HEK293 (cell line): ENCODE measurements around the gene PDLIM4.

Experiments used
- CTCF ChIA-PET: fragments of 350-600 bp; formaldehyde crosslinking; extraction: SDS; loops from one replicate; lab custom pipeline; 2021; ENCODE audit warnings: antibody characterized with exemption; lab: Yijun Ruan, JAX
- POLR2A ChIA-PET: fragments of 300-600 bp; formaldehyde crosslinking; extraction: SDS; loops from one replicate; lab custom pipeline; 2020; ENCODE audit warnings: antibody characterized with exemption, inconsistent platforms; lab: Yijun Ruan, JAX
- H3K27ac ChIP-seq: fragments of 200-500 bp; sonication (Bioruptor generic); 2 replicates; pipeline ENCODE4 v1.5.1; 2014; ENCODE audit warnings: low read depth, low read length, control low read depth, inconsistent platforms; ENCODE audit errors: extremely low read depth
- H3K36me3 ChIP-seq, 2 experiments: fragments of 200-500 bp in 1 of 2; sonication (Bioruptor generic) in 1 of 2; 1 replicate in 1 of 2; 2 replicates in 1 of 2; pipeline ENCODE4 v1.5.1; 2014 to 2017; ENCODE audit warnings: inconsistent platforms in 2 of 2, low read length in 2 of 2; ENCODE audit not compliant: control insufficient read depth in 2 of 2, insufficient read depth in 1 of 2
- H3K4me1 ChIP-seq: fragments of 200-500 bp; sonication (Bioruptor generic); 2 replicates; pipeline ENCODE4 v1.5.1; 2014; ENCODE audit warnings: mild to moderate bottlenecking, low read length, inconsistent platforms; ENCODE audit not compliant: control insufficient read depth, insufficient read depth
- H3K4me3 ChIP-seq: 2 replicates; pipeline ENCODE4 v1.5.1; 2011; ENCODE audit warnings: low read depth, mild to moderate bottlenecking, control low read depth, low read length, moderate library complexity
- H3K9me3 ChIP-seq: fragments of 200-500 bp; sonication (Bioruptor generic); 2 replicates; pipeline ENCODE4 v1.5.1; 2014; ENCODE audit warnings: low read depth, low read length, inconsistent platforms; ENCODE audit not compliant: control insufficient read depth, insufficient read depth
- KLF7 ChIP-seq: fragments of 450-650 bp; formaldehyde crosslinking; IDR thresholded peaks from 2 replicates; pipeline ENCODE4 v1.5.1; 2016; ENCODE audit warnings: missing biosample characterization, missing genetic modification characterization, borderline replicate concordance
- MZF1 ChIP-seq: fragments of 450-650 bp; formaldehyde crosslinking; IDR thresholded peaks from 2 replicates; pipeline ENCODE4 v1.5.1; 2017; ENCODE audit warnings: missing biosample characterization, missing genetic modification characterization, borderline replicate concordance
- ZBTB48 ChIP-seq: fragments of 450-650 bp; formaldehyde crosslinking; IDR thresholded peaks from 2 replicates; pipeline ENCODE4 v1.5.1; 2016; ENCODE audit warnings: missing biosample characterization, missing genetic modification characterization
- ZFP41 ChIP-seq: fragments of 450-650 bp; formaldehyde crosslinking; IDR thresholded peaks from 2 replicates; pipeline ENCODE4 v1.5.1; 2016; ENCODE audit warnings: missing biosample characterization, missing genetic modification characterization, borderline replicate concordance
- ZNF146 ChIP-seq: fragments of 450-650 bp; formaldehyde crosslinking; IDR thresholded peaks from 2 replicates; pipeline ENCODE4 v1.5.1; 2016; ENCODE audit warnings: missing biosample characterization, missing genetic modification characterization
- ZNF221 ChIP-seq: fragments of 450-650 bp; formaldehyde crosslinking; IDR thresholded peaks from 2 replicates; pipeline ENCODE4 v1.5.1; 2017; ENCODE audit warnings: missing biosample characterization, missing genetic modification characterization, borderline replicate concordance
- ZNF350 ChIP-seq: fragments of 450-650 bp; formaldehyde crosslinking; IDR thresholded peaks from 2 replicates; pipeline ENCODE4 v1.5.0; 2017; ENCODE audit warnings: missing biosample characterization, mild to moderate bottlenecking, missing genetic modification characterization
- ZNF354C ChIP-seq: fragments of 450-650 bp; formaldehyde crosslinking; IDR thresholded peaks from 2 replicates; pipeline ENCODE4 v1.5.1; 2016; ENCODE audit warnings: missing biosample characterization, missing genetic modification characterization, low read depth, borderline replicate concordance
- ZNF362 ChIP-seq: fragments of 450-650 bp; formaldehyde crosslinking; IDR thresholded peaks from 2 replicates; pipeline ENCODE4 v1.5.1; 2016; ENCODE audit warnings: missing biosample characterization, missing genetic modification characterization
- ZNF391 ChIP-seq: fragments of 450-650 bp; formaldehyde crosslinking; IDR thresholded peaks from 2 replicates; pipeline ENCODE4 v1.5.1; 2016; ENCODE audit warnings: low read depth, missing biosample characterization, missing genetic modification characterization, borderline replicate concordance
- ZNF561 ChIP-seq: fragments of 450-650 bp; IDR thresholded peaks from 2 replicates; pipeline ENCODE4 v1.5.1; 2018; ENCODE audit warnings: missing biosample characterization, missing genetic modification characterization, borderline replicate concordance
- ZNF585B ChIP-seq: fragments of 450-650 bp; formaldehyde crosslinking; IDR thresholded peaks from 2 replicates; pipeline ENCODE4 v1.5.1; 2016; ENCODE audit warnings: missing biosample characterization, missing genetic modification characterization
- ZNF621 ChIP-seq: fragments of 450-650 bp; formaldehyde crosslinking; IDR thresholded peaks from 2 replicates; pipeline ENCODE4 v1.5.1; 2017; ENCODE audit warnings: missing biosample characterization, missing genetic modification characterization
- ZNF670 ChIP-seq: fragments of 450-650 bp; formaldehyde crosslinking; IDR thresholded peaks from 2 replicates; pipeline ENCODE4 v1.5.1; 2016; ENCODE audit warnings: missing biosample characterization, missing genetic modification characterization, low read depth
- ZSCAN4 ChIP-seq: fragments of 450-650 bp; formaldehyde crosslinking; IDR thresholded peaks from 2 replicates; pipeline ENCODE4 v1.5.1; 2017; ENCODE audit warnings: missing biosample characterization, missing genetic modification characterization
- ZXDB ChIP-seq: fragments of 450-650 bp; formaldehyde crosslinking; IDR thresholded peaks from 2 replicates; pipeline ENCODE4 v1.5.1; 2016; ENCODE audit warnings: missing biosample characterization, missing genetic modification characterization
- TF ChIP-seq, protein P1 (sequence below): fragments of 450-650 bp; formaldehyde crosslinking; IDR thresholded peaks from 2 replicates; pipeline ENCODE4 v1.5.1; 2016; ENCODE audit warnings: missing biosample characterization, missing genetic modification characterization
- TF ChIP-seq, protein P2 (sequence below): fragments of 450-650 bp; formaldehyde crosslinking; IDR thresholded peaks from 2 replicates; pipeline ENCODE4 v1.5.1; 2016; ENCODE audit warnings: missing biosample characterization, missing genetic modification characterization
- TF ChIP-seq, protein P3 (sequence below): fragments of 450-650 bp; formaldehyde crosslinking; IDR thresholded peaks from 2 replicates; pipeline ENCODE4 v1.5.1; 2016; ENCODE audit warnings: missing biosample characterization, missing genetic modification characterization

The PDLIM4 gene

GRCh38 chr5:132219289-132219970 lies 38.1 kb upstream of the PDLIM4 start (continued):
- TF ChIP-seq, protein P1, sequence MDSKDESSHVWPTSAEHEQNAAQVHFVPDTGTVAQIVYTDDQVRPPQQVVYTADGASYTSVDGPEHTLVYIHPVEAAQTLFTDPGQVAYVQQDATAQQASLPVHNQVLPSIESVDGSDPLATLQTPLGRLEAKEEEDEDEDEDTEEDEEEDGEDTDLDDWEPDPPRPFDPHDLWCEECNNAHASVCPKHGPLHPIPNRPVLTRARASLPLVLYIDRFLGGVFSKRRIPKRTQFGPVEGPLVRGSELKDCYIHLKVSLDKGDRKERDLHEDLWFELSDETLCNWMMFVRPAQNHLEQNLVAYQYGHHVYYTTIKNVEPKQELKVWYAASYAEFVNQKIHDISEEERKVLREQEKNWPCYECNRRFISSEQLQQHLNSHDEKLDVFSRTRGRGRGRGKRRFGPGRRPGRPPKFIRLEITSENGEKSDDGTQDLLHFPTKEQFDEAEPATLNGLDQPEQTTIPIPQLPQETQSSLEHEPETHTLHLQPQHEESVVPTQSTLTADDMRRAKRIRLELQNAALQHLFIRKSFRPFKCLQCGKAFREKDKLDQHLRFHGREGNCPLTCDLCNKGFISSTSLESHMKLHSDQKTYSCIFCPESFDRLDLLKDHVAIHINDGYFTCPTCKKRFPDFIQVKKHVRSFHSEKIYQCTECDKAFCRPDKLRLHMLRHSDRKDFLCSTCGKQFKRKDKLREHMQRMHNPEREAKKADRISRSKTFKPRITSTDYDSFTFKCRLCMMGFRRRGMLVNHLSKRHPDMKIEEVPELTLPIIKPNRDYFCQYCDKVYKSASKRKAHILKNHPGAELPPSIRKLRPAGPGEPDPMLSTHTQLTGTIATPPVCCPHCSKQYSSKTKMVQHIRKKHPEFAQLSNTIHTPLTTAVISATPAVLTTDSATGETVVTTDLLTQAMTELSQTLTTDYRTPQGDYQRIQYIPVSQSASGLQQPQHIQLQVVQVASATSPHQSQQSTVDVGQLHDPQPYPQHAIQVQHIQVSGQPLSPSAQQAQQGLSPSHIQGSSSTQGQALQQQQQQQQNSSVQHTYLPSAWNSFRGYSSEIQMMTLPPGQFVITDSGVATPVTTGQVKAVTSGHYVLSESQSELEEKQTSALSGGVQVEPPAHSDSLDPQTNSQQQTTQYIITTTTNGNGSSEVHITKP: no peak
- TF ChIP-seq ZNF146 (tag by site-specific recombination): no peak
- TF ChIP-seq, all 188 proteins: peak for 0

DNA sequence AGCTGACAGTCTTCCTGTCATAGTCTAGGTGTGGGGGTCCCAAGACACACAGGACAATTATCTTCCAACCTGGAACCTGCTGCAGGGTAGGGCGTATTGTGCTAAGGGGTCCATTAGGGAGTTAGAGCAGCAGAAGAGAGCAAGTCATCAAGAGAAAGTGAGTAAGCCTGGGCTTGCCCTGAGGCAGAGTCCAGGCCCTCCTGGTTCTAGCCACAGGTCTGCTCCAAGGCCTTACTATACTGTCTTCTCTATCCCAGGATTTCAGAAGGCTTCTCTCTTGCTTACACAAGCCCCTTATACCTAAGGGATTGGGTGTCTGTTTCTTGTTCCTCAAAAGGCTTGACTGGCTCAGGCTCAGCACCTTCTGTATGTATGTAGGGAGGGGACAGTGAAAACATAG lies 37.5 kb upstream of the PDLIM4 start:
- no peak for TF ChIP-seq ZSCAN4 (tag by site-specific recombination)
- TF ChIP-seq ZNF362 (tag by site-specific recombination): no peak
- TF ChIP-seq ZNF221: no peak
- TF ChIP-seq ZBTB48 (tag by site-specific recombination): no peak
- no peak for TF ChIP-seq ZNF350
- TF ChIP-seq, protein P1: no peak
- TF ChIP-seq KLF7: no peak
- TF ChIP-seq MZF1 (tag by site-specific recombination): no peak
- TF ChIP-seq ZXDB (tag by site-specific recombination): no peak
- no peak for TF ChIP-seq ZNF354C (tag by site-specific recombination)
- no peak for TF ChIP-seq ZNF670 (tag by site-specific recombination)
- TF ChIP-seq, protein P2, sequence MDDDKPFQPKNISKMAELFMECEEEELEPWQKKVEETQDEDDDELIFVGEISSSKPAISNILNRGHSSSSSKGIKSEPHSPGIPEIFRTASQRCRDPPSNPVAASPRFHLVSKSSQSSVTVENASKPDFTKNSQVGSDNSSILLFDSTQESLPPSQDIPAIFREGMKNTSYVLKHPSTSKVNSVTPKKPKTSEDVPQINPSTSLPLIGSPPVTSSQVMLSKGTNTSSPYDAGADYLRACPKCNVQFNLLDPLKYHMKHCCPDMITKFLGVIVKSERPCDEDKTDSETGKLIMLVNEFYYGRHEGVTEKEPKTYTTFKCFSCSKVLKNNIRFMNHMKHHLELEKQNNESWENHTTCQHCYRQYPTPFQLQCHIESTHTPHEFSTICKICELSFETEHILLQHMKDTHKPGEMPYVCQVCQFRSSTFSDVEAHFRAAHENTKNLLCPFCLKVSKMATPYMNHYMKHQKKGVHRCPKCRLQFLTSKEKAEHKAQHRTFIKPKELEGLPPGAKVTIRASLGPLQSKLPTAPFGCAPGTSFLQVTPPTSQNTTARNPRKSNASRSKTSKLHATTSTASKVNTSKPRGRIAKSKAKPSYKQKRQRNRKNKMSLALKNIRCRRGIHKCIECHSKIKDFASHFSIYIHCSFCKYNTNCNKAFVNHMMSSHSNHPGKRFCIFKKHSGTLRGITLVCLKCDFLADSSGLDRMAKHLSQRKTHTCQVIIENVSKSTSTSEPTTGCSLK (tag by site-specific recombination): no peak
- TF ChIP-seq ZNF391: no peak
- no peak for TF ChIP-seq ZNF621 (tag by site-specific recombination)
- TF ChIP-seq, protein P3, sequence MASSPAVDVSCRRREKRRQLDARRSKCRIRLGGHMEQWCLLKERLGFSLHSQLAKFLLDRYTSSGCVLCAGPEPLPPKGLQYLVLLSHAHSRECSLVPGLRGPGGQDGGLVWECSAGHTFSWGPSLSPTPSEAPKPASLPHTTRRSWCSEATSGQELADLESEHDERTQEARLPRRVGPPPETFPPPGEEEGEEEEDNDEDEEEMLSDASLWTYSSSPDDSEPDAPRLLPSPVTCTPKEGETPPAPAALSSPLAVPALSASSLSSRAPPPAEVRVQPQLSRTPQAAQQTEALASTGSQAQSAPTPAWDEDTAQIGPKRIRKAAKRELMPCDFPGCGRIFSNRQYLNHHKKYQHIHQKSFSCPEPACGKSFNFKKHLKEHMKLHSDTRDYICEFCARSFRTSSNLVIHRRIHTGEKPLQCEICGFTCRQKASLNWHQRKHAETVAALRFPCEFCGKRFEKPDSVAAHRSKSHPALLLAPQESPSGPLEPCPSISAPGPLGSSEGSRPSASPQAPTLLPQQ (tag by site-specific recombination): no peak
- no peak for TF ChIP-seq ZNF585B (tag by site-specific recombination)
- no peak for TF ChIP-seq ZFP41
- no peak for TF ChIP-seq ZNF561 (tag by site-specific recombination)
- TF ChIP-seq, all 188 proteins: peak for 0
- POLR2A ChIA-PET: no interaction called here
- 0 out of 2 replicates have a peak, but pooled peaks cover 2% of the 10 kb centered on the region for H3K4me1 ChIP-seq
- no peak overlapping the region for H3K4me3 ChIP-seq
- CTCF ChIA-PET: interaction anchor here (0.7 to 0.8 kb wide), 2 partner anchors 18 kb away, joined by 4 read pairs; no protein-coding TSS in a partner anchor
- peaks cover 0 to 27% of the 10 kb centered on the region in 2 experiments; a peak in 1 of 3 replicates for H3K36me3 ChIP-seq
- no peaks in the 10 kb centered on the region for H3K9me3 ChIP-seq
- no peak overlapping the region for H3K27ac ChIP-seq
